ENCODE data around the gene FBN1. TPM values are rescaled to one million over a fixed set of nuclear protein-coding genes. Genes with fewer than 3 reads are reported as not detected.

FBN1 gene
- total and polyA plus RNA-seq, 4 experiments from 2014 or later, result 0.20 to 0.22 TPM; not detected in 2

DNA sequence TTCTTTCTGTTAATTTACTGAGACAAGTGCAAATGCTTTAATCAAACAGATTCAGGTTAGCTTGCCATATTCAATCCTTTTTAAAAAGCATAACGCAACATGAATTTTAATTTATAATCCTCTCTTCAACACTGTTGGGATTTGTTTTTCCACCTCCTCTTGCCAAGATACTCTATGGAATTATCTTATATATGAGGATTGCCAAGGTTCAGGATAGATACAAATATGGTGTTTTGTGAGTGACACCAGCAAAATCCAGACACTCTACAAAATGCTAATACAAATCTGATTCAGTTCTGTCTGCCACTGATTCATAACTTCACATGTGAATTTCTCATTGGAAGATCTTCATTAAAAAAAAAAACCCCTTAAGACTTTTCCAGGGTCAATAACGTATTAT is 104.8 kb downstream of the FBN1 start:
- Histone ChIP-seq H3K4me1 (ENCODE audit: insufficient read depth, low read length) (no peaks in the 10 kb centered on the region), H3K27ac (ENCODE audit: low read depth, low read length) (no peak overlapping the region), H3K9me3 (ENCODE audit: control insufficient read depth in 1 of 2, low read length in 2 of 2) (no peaks in the 10 kb centered on the region), H3K27me3 (ENCODE audit: insufficient read depth, low read length) (no peaks in the 10 kb centered on the region), H3K36me3 (ENCODE audit: insufficient read depth, low read length) (no peaks in the 10 kb centered on the region), H3K4me3 (ENCODE audit: low read length in 2 of 2) (no peak overlapping the region)
- POLR2A ChIA-PET (ENCODE audit: partially characterized antibody), result no interaction called here
- H3K4me3 Mint-ChIP-seq, result no peak overlapping the region
- H3K9me3 Mint-ChIP-seq, result no peaks in the 10 kb centered on the region
- peaks cover 3 to 8% of the 10 kb centered on the region in 2 donors for H3K27me3 Mint-ChIP-seq
- intact Hi-C loops (cut with micrococcal nuclease), result no loop called here
- H3K27ac Mint-ChIP-seq, result no peak overlapping the region
- no peaks in the 10 kb centered on the region for H3K36me3 Mint-ChIP-seq
- no peak for DNase-seq
- CTCF ChIA-PET (ENCODE audit: partially characterized antibody), result no interaction called here
- H3K4me1 Mint-ChIP-seq, result no peaks in the 10 kb centered on the region

DNA sequence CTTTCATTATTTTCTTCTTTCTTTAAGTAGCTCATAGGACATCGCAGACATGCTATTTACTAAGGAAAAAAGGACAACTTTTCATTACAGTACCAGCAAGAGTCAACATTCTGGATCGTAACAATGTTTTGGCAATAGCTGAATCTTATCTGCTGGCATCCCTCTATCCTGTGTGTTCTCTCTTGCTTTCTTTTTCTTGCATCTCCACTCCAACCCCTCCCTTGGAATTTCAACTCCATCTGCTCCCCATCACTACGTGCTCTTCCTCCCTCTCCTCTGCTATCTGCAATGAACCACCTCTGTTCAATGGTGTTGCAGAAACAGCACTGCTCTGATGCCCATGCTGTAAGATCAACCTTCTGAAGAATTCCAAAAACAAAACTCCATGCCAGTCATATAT is 106.6 kb downstream of the FBN1 start:
- Histone ChIP-seq H3K27me3 (ENCODE audit: insufficient read depth, low read length) (no peaks in the 10 kb centered on the region), H3K36me3 (ENCODE audit: insufficient read depth, low read length) (no peaks in the 10 kb centered on the region), H3K27ac (ENCODE audit: low read depth, low read length) (no peak overlapping the region), H3K9me3 (ENCODE audit: control insufficient read depth in 1 of 2, low read length in 2 of 2) (no peaks in the 10 kb centered on the region), H3K4me3 (ENCODE audit: low read length in 2 of 2) (no peak overlapping the region), H3K4me1 (ENCODE audit: insufficient read depth, low read length) (no peaks in the 10 kb centered on the region)
- Mint-ChIP-seq H3K9me3 (no peaks in the 10 kb centered on the region), H3K27me3 (peaks cover 3 to 8% of the 10 kb centered on the region in 2 donors), H3K4me1 (no peaks in the 10 kb centered on the region), H3K4me3 (no peak overlapping the region), H3K27ac (no peak overlapping the region), H3K36me3 (no peaks in the 10 kb centered on the region)
- POLR2A ChIA-PET (ENCODE audit: partially characterized antibody), result no interaction called here
- intact Hi-C loops (cut with micrococcal nuclease), result no loop called here
- no peak for DNase-seq
- CTCF ChIA-PET (ENCODE audit: partially characterized antibody), result no interaction called here

DNA sequence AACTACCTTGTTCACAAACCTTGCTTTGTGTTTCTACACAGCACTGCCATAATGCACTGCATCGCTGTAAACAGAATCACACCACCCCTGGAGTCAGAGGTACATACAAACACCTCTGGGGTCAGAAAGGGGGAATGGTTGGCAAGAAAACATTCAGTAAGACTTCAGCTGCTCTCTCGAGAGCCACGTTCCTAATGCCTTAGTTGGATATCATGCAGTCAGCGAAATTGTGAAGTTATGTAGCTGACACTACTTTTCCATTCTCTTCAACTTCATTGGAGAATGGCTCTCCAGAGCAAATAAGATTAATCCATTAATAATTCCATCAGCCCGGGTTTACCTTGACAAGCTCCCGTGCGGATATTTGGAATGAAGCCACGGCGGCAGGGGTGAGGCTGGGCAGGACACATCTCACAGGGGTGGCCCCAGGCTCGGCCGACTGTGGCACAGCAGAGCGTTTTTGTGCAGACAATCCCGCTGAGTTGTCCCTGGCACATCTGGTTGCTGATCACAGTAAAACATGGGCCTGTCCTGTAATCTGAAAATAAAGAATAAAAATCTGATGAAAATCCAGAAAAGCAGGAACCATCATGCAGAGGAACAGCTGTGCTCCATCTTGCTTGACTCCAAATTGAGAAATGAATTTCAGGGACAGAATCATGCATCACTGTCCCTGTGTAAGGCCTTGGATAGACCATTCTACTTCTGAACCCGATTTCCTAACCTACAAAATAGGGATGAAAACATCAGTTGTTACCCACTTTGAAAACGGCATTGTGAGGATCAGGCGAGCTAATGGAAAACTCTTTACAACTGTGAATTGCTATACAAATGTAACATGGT is 108.0 kb downstream of the FBN1 start:
- DNase-seq, result no peak
- H3K9me3 Mint-ChIP-seq, result no peaks in the 10 kb centered on the region
- H3K4me1 Mint-ChIP-seq, result no peaks in the 10 kb centered on the region
- Histone ChIP-seq H3K36me3 (ENCODE audit: insufficient read depth, low read length) (no peaks in the 10 kb centered on the region), H3K4me1 (ENCODE audit: insufficient read depth, low read length) (no peaks in the 10 kb centered on the region), H3K9me3 (ENCODE audit: control insufficient read depth in 1 of 2, low read length in 2 of 2) (no peaks in the 10 kb centered on the region), H3K27ac (ENCODE audit: low read depth, low read length) (no peak overlapping the region), H3K27me3 (ENCODE audit: insufficient read depth, low read length) (no peaks in the 10 kb centered on the region), H3K4me3 (ENCODE audit: low read length in 2 of 2) (no peak overlapping the region)
- H3K27ac Mint-ChIP-seq, result no peak overlapping the region
- H3K36me3 Mint-ChIP-seq, result no peaks in the 10 kb centered on the region
- POLR2A ChIA-PET (ENCODE audit: partially characterized antibody), result no interaction called here
- peaks cover 3 to 8% of the 10 kb centered on the region in 2 donors for H3K27me3 Mint-ChIP-seq
- intact Hi-C loops (cut with micrococcal nuclease), result no loop called here
- no peak overlapping the region for H3K4me3 Mint-ChIP-seq
- CTCF ChIA-PET (ENCODE audit: partially characterized antibody), result no interaction called here

DNA sequence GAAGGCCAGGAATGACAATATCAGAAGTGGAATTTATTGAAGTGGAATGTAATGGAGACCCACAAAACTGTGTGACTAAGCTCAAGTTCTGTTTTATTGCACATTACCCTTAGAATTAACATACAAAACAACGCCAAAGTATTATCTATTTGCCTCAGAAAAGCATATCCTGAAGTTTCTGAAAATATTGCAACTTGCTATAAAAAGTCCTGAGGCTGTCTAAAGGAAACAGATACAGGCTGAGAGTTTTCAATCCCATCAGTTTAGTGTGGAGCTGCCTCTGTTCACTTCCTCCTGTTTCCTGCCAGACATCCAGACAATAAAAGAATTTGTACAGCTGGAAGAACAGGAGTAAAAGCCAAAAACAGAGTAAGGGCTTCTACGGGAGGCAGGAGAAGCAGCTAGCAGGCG is 108.8 kb downstream of the FBN1 start:
- POLR2A ChIA-PET (ENCODE audit: partially characterized antibody), result no interaction called here
- Mint-ChIP-seq H3K36me3 (no peaks in the 10 kb centered on the region), H3K27ac (no peak overlapping the region), H3K9me3 (no peaks in the 10 kb centered on the region), H3K4me3 (no peak overlapping the region), H3K4me1 (no peaks in the 10 kb centered on the region), H3K27me3 (peaks cover 3 to 4% of the 10 kb centered on the region in 2 donors)
- no peaks in the 10 kb centered on the region for H3K36me3 ChIP-seq (ENCODE audit: insufficient read depth, low read length)
- H3K27ac ChIP-seq (ENCODE audit: low read depth, low read length), result no peak overlapping the region
- intact Hi-C loops (cut with micrococcal nuclease), result no loop called here
- H3K27me3 ChIP-seq (ENCODE audit: insufficient read depth, low read length), result no peaks in the 10 kb centered on the region
- H3K4me1 ChIP-seq (ENCODE audit: insufficient read depth, low read length), result no peaks in the 10 kb centered on the region
- H3K4me3 ChIP-seq (ENCODE audit: low read length in 2 of 2), result no peak overlapping the region
- H3K9me3 ChIP-seq (ENCODE audit: control insufficient read depth in 1 of 2, low read length in 2 of 2), result no peaks in the 10 kb centered on the region
- CTCF ChIA-PET (ENCODE audit: partially characterized antibody), result no interaction called here
- DNase-seq, result no peak

DNA sequence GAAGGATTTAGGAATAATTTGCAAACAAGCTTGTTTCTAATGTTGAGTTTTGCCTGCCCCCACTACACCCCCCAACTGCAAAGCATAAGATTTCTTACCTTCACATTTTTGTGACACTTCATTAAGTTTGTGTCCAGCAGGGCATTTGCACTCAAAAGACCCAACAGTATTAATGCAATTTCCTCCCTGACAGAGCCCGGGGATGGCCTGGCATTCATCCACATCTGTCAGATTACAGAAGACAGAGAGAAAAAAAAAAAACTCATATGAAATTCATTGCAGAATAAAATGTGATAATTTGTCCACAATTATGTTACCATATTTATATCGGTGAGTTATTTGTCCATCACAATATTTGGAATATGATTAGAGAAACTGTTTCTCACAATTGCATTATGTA is 111.5 kb downstream of the FBN1 start:
- Mint-ChIP-seq H3K36me3 (no peaks in the 10 kb centered on the region), H3K27ac (no peak overlapping the region), H3K4me3 (no peak overlapping the region), H3K4me1 (no peaks in the 10 kb centered on the region), H3K27me3 (peaks cover under 1 to 2% of the 10 kb centered on the region in 2 donors), H3K9me3 (no peaks in the 10 kb centered on the region)
- DNase-seq, result no peak
- H3K36me3 ChIP-seq (ENCODE audit: insufficient read depth, low read length), result no peaks in the 10 kb centered on the region
- no peak overlapping the region for H3K27ac ChIP-seq (ENCODE audit: low read depth, low read length)
- no peak overlapping the region for H3K4me3 ChIP-seq (ENCODE audit: low read length in 2 of 2)
- POLR2A ChIA-PET (ENCODE audit: partially characterized antibody), result no interaction called here
- H3K4me1 ChIP-seq (ENCODE audit: insufficient read depth, low read length), result no peaks in the 10 kb centered on the region
- H3K9me3 ChIP-seq (ENCODE audit: control insufficient read depth in 1 of 2, low read length in 2 of 2), result no peaks in the 10 kb centered on the region
- intact Hi-C loops (cut with micrococcal nuclease), result no loop called here
- CTCF ChIA-PET (ENCODE audit: partially characterized antibody), result no interaction called here
- no peaks in the 10 kb centered on the region for H3K27me3 ChIP-seq (ENCODE audit: insufficient read depth, low read length)

DNA sequence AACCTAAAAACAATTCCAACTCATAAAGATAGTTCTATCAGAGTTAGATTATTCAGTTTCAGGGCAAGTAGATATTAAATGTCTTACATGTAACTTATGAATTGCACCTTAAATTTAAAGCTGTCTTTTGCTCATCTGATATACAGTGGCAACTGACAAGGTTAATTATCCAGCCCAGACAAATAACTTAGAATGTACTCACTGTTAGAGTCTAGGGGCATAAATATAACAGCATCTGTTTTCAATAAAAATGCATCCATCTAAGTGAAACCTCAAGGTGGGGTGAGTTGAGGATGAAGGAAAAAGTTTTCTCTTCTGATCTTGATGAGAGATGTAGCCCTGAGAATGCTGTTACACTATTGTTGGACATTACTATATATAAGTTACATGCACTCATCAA is 112.6 kb downstream of the FBN1 start:
- H3K27ac ChIP-seq (ENCODE audit: low read depth, low read length), result no peak overlapping the region
- intact Hi-C loops (cut with micrococcal nuclease), result no loop called here

DNA sequence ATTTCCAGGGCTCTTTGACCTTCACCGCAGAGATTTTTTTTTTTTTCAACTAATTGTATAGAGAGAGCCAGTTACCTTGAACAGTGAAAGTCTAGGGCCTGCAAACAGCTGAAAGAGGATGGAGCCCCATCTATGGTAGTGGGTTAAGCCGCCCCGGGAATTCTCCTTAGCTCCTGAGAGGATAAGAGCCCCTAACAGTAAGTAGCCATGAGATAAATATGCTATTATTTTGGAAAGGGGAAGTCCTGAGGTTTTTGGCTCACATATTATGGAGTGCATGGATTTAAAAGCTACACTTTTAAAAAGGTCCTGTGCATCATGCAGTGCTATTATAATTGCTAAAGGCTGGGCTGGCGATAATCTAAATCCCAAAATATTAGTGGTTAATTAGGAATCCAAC is 115.0 kb downstream of the FBN1 start:
- intact Hi-C loops (cut with micrococcal nuclease), result no loop called here
- ChIA-PET CTCF (ENCODE audit: partially characterized antibody) (no interaction called here), POLR2A (ENCODE audit: partially characterized antibody) (no interaction called here)
- no peaks in the 10 kb centered on the region for H3K36me3 ChIP-seq (ENCODE audit: insufficient read depth, low read length)
- no peak overlapping the region for H3K27ac ChIP-seq (ENCODE audit: low read depth, low read length)
- no peaks in the 10 kb centered on the region for H3K4me1 Mint-ChIP-seq
- H3K27me3 ChIP-seq (ENCODE audit: insufficient read depth, low read length), result no peaks in the 10 kb centered on the region
- no peak overlapping the region for H3K4me3 Mint-ChIP-seq
- no peak overlapping the region for H3K4me3 ChIP-seq (ENCODE audit: low read length in 2 of 2)
- no peak overlapping the region for H3K27ac Mint-ChIP-seq
- no peaks in the 10 kb centered on the region for H3K4me1 ChIP-seq (ENCODE audit: insufficient read depth, low read length)
- H3K9me3 ChIP-seq (ENCODE audit: control insufficient read depth in 1 of 2, low read length in 2 of 2), result no peaks in the 10 kb centered on the region
- H3K27me3 Mint-ChIP-seq, result no peaks in the 10 kb centered on the region
- no peaks in the 10 kb centered on the region for H3K36me3 Mint-ChIP-seq
- no peaks in the 10 kb centered on the region for H3K9me3 Mint-ChIP-seq
- DNase-seq, result no peak

More for the DNA sequence above, 112.6 kb downstream of the FBN1 start:
- H3K9me3 Mint-ChIP-seq, result no peaks in the 10 kb centered on the region
- H3K4me3 ChIP-seq (ENCODE audit: low read length in 2 of 2), result no peak overlapping the region
- ChIA-PET CTCF (ENCODE audit: partially characterized antibody) (no interaction called here), POLR2A (ENCODE audit: partially characterized antibody) (no interaction called here)
- no peak for DNase-seq
- no peak overlapping the region for H3K27ac Mint-ChIP-seq
- no peaks in the 10 kb centered on the region for H3K9me3 ChIP-seq (ENCODE audit: control insufficient read depth in 1 of 2, low read length in 2 of 2)
- no peaks in the 10 kb centered on the region for H3K4me1 ChIP-seq (ENCODE audit: insufficient read depth, low read length)
- H3K27me3 Mint-ChIP-seq, result peaks cover 0 to 2% of the 10 kb centered on the region in 2 donors
- no peak overlapping the region for H3K4me3 Mint-ChIP-seq
- no peaks in the 10 kb centered on the region for H3K4me1 Mint-ChIP-seq
- H3K36me3 ChIP-seq (ENCODE audit: insufficient read depth, low read length), result no peaks in the 10 kb centered on the region
- no peaks in the 10 kb centered on the region for H3K36me3 Mint-ChIP-seq
- no peaks in the 10 kb centered on the region for H3K27me3 ChIP-seq (ENCODE audit: insufficient read depth, low read length)

All from CD4-positive, alpha-beta memory T cell (primary cell).